ENCODE data around the gene DEDD.

The DEDD gene

GRCh38 chr1:161162806-161163205, 30.3 kb upstream of the DEDD start:
- no peak for FAIRE-seq

- no peak for FAIRE-seq
Measured at GRCh38 chr1:161162052-161162451, 29.6 kb upstream of the DEDD start.

- no peak for FAIRE-seq
Measured at GRCh38 chr1:161161652-161162051, 29.2 kb upstream of the DEDD start.

- no peak for FAIRE-seq
Measured at GRCh38 chr1:161160671-161161145, 28.2 kb upstream of the DEDD start.

- FAIRE-seq, result no peak
Measured at GRCh38 chr1:161159913-161160243, 27.4 kb upstream of the DEDD start.

GRCh38 chr1:161159087-161159912, 26.8 kb upstream of the DEDD start, which contains the start of gene USP21:
TSS of gene USP21 (plus strand) at chr1:161159500. CDS start at chr1:161160641, 1,141 bp downstream.
- no peak for FAIRE-seq

- no peak for FAIRE-seq
Measured at GRCh38 chr1:161158316-161159010, 26.0 kb upstream of the DEDD start.

GRCh38 chr1:161157867-161158266, 25.4 kb upstream of the DEDD start:
- no peak for FAIRE-seq

- no peak for FAIRE-seq
Measured at GRCh38 chr1:161153682-161154337, 21.3 kb upstream of the DEDD start, which contains the start of gene UFC1. TSS of gene UFC1 (plus strand) at chr1:161153978. CDS start at chr1:161153998, 20 bp downstream.

- no peak for FAIRE-seq
Measured at GRCh38 chr1:161153176-161153575, 20.7 kb upstream of the DEDD start.

- no peak for FAIRE-seq
Measured at GRCh38 chr1:161145832-161146231, 13.4 kb upstream of the DEDD start.

GRCh38 chr1:161140755-161141400, 8.4 kb upstream of the DEDD start:
- FAIRE-seq, result no peak

- no peak for FAIRE-seq
Measured at GRCh38 chr1:161139766-161140165, 7.3 kb upstream of the DEDD start.

- FAIRE-seq, result no peak
Measured at GRCh38 chr1:161138431-161138830, 6.0 kb upstream of the DEDD start.

- no peak for FAIRE-seq
Measured at GRCh38 chr1:161137881-161138280, 5.4 kb upstream of the DEDD start.

- FAIRE-seq, result no peak
Measured at GRCh38 chr1:161133220-161133740, 813 bp upstream of the DEDD start.

- no peak for FAIRE-seq
Measured at GRCh38 chr1:161131523-161132409, 701 bp downstream of the DEDD start.

GRCh38 chr1:161130266-161130665, 2.2 kb downstream of the DEDD start:
- FAIRE-seq, result no peak

- no peak for FAIRE-seq
Measured at GRCh38 chr1:161128591-161129420, 3.7 kb downstream of the DEDD start.

GRCh38 chr1:161127649-161128048, 4.8 kb downstream of the DEDD start:
- no peak for FAIRE-seq

GRCh38 chr1:161122967-161123366, 9.5 kb downstream of the DEDD start:
- no peak for FAIRE-seq
